Sigmoid colon (tissue), 4 donors: ENCODE measurements around the gene MYO18A.
A peak's percentile ranks its signal among the peaks of the same experiment; 100 is the strongest.

Experiments used
- EP300 ChIP-seq, 4 donors: sonication (generic); formaldehyde crosslinking; IDR thresholded peaks; one replicate each; pipeline ENCODE4 v1.6.1; 2017; ENCODE audit warnings: antibody characterized with exemption in 4 of 4
- POLR2A ChIP-seq, 2 donors: fragments of 450-650 bp; IDR thresholded peaks; one replicate each; pipeline ENCODE4 v1.6.1; 2016; ENCODE audit warnings: antibody characterized with exemption in 2 of 2, mild to moderate bottlenecking in 2 of 2, moderate library complexity in 2 of 2
- POLR2AphosphoS5 ChIP-seq, 4 donors: sonication (generic); formaldehyde crosslinking; IDR thresholded peaks; one replicate each; pipeline ENCODE4 v1.6.1; 2017; ENCODE audit warnings: antibody characterized with exemption in 4 of 4

GRCh38 chr17:29176558-29177351 lies 3.4 kb downstream of the MYO18A start:
- TF ChIP-seq EP300 (IDR thresholded peaks at IDR 0.05) (no peak), POLR2A (IDR thresholded peaks at IDR 0.05) (no peak), POLR2AphosphoS5 (IDR thresholded peaks at IDR 0.05) (peak in 3 of 4 donors; percentile 49 to 69 (median 54))
